H1 (cell line): ENCODE results near the gene EXOC5. TPM values are rescaled to one million over a fixed set of nuclear protein-coding genes. Genes with fewer than 3 reads are reported as not detected.

Experiments
- CTCF ChIA-PET: fragments of 300-600 bp; sonication (Branson Sonifier 250); formaldehyde crosslinking; loops from one replicate; lab custom pipeline; 2021; ENCODE audit not compliant: partially characterized antibody; lab: Charles Lee
- POLR2A ChIA-PET: fragments of 300-600 bp; sonication (Branson Sonifier 250); formaldehyde crosslinking; loops from one replicate; lab custom pipeline; 2021; ENCODE audit warnings: inconsistent platforms; ENCODE audit not compliant: partially characterized antibody; lab: Charles Lee
- DNase-seq, 2 experiments: peaks; one replicate each; pipeline versions ENCODE4 v3.0.0 to v3.0.0-alpha.2; 2010 to 2022; ENCODE audit warnings: low spot score in 2 of 2, low read depth in 1 of 2, mixed read lengths in 1 of 2
- FAIRE-seq: peaks from 2 replicates; lab custom pipeline; 2011; peaks lifted over from hg19 to GRCh38; lab: Jason Lieb, UNC
- H2AFZ ChIP-seq: 2 replicates; pipeline ENCODE4 v1.8.1; 2012; ENCODE audit warnings: low read length, inconsistent platforms
- H2AK5ac ChIP-seq: 2 replicates; pipeline ENCODE4 v1.6.1; 2013; ENCODE audit warnings: low read depth, low read length
- H2BK120ac ChIP-seq: replicated peaks from 2 replicates; pipeline ENCODE3; 2013; ENCODE audit warnings: low read depth, low read length, inconsistent platforms
- H2BK12ac ChIP-seq: 2 replicates; pipeline ENCODE4 v1.6.1; 2013; ENCODE audit warnings: low read depth, low read length
- H2BK15ac ChIP-seq: 2 replicates; pipeline ENCODE4 v1.6.1; 2013; ENCODE audit warnings: low read length
- H2BK20ac ChIP-seq: 2 replicates; pipeline ENCODE4 v1.6.1; 2013; ENCODE audit warnings: low read length
- H2BK5ac ChIP-seq: 2 replicates; pipeline ENCODE4 v1.6.1; 2013; ENCODE audit warnings: low read depth, low read length
- H3K14ac ChIP-seq: 2 replicates; pipeline ENCODE4 v1.6.1; 2013; ENCODE audit warnings: inconsistent platforms; ENCODE audit not compliant: insufficient read length
- H3K18ac ChIP-seq: 2 replicates; pipeline ENCODE4 v1.6.1; 2013; ENCODE audit warnings: low read length; ENCODE audit errors: extremely low read depth
- H3K23ac ChIP-seq: 2 replicates; pipeline ENCODE4 v1.6.1; 2013; ENCODE audit warnings: inconsistent platforms; ENCODE audit not compliant: insufficient read length
- H3K23me2 ChIP-seq: 2 replicates; pipeline ENCODE4 v1.6.1; 2013; ENCODE audit warnings: low read depth, low read length
- H3K27ac ChIP-seq: 2 replicates; pipeline ENCODE4 v1.6.1; 2011; ENCODE audit warnings: low read depth, low read length, inconsistent platforms
- H3K27me3 ChIP-seq, 4 experiments: replicated peaks in 1 of 4; 1 replicate in 1 of 4; 2 replicates in 3 of 4; pipeline versions ENCODE4 v1.6.1 to v1.8.1; 2011 to 2013; ENCODE audit warnings: low read length in 3 of 4, mild to moderate bottlenecking in 3 of 4, inconsistent platforms in 2 of 4, mixed read lengths in 2 of 4, moderate library complexity in 1 of 4; ENCODE audit not compliant: control insufficient read depth in 3 of 4, insufficient read depth in 3 of 4; ENCODE audit errors: extremely low read depth in 1 of 4
- H3K36me3 ChIP-seq, 4 experiments: 2 replicates each; pipeline versions ENCODE4 v1.6.1 to v1.8.1; 2011 to 2013; ENCODE audit warnings: mild to moderate bottlenecking in 4 of 4, low read length in 3 of 4, moderate library complexity in 2 of 4, control low read depth in 1 of 4, inconsistent platforms in 1 of 4; ENCODE audit not compliant: insufficient read depth in 4 of 4, control insufficient read depth in 2 of 4
- H3K4ac ChIP-seq: replicated peaks from 2 replicates; pipeline ENCODE3; 2013; ENCODE audit warnings: low read length, low read depth, mixed read lengths, inconsistent platforms; ENCODE audit not compliant: insufficient read length
- H3K4me1 ChIP-seq, 4 experiments: replicated peaks in 1 of 4; 1 replicate in 1 of 4; 2 replicates in 3 of 4; pipeline versions ENCODE4 v1.6.1 to v1.8.1; 2011 to 2013; ENCODE audit warnings: low read length in 3 of 4, inconsistent platforms in 2 of 4, mixed read lengths in 1 of 4; ENCODE audit not compliant: insufficient read depth in 4 of 4, control insufficient read depth in 3 of 4
- H3K4me2 ChIP-seq, 2 experiments: 2 replicates each; pipeline versions ENCODE4 v1.6.1 to v1.8.1; 2011 to 2013; ENCODE audit warnings: low read depth in 2 of 2, low read length in 2 of 2, control low read depth in 1 of 2, inconsistent platforms in 1 of 2, mild to moderate bottlenecking in 1 of 2; ENCODE audit not compliant: insufficient read depth in 1 of 2
- H3K4me3 ChIP-seq, 4 experiments: fragments of 200-600, 300-600 bp in 1 of 4; sonication (generic), shearing (Covaris generic), sonication (Bioruptor Twin) in 1 of 4; 2 replicates each; pipeline versions ENCODE4 v1.5.1 to v1.8.1; 2011 to 2016; ENCODE audit warnings: low read length in 4 of 4, low read depth in 3 of 4, control low read depth in 2 of 4, inconsistent platforms in 2 of 4, mild to moderate bottlenecking in 2 of 4, mixed read lengths in 1 of 4, moderate library complexity in 1 of 4; ENCODE audit not compliant: insufficient read depth in 2 of 4; ENCODE audit errors: extremely low read depth in 1 of 4
- H3K56ac ChIP-seq: replicated peaks from 2 replicates; pipeline ENCODE3; 2013; ENCODE audit warnings: low read depth, mild to moderate bottlenecking, mixed read lengths, low read length, inconsistent platforms; ENCODE audit not compliant: insufficient read length
- H3K79me1 ChIP-seq: 2 replicates; pipeline ENCODE4 v1.6.1; 2013; ENCODE audit warnings: low read depth, low read length, control low read depth
- H3K79me2 ChIP-seq, 2 experiments: 2 replicates each; pipeline versions ENCODE4 v1.6.1 to v1.8.1; 2012 to 2013; ENCODE audit warnings: low read length in 2 of 2, mild to moderate bottlenecking in 2 of 2, inconsistent platforms in 1 of 2; ENCODE audit not compliant: insufficient read depth in 2 of 2, control insufficient read depth in 1 of 2
- H3K9ac ChIP-seq, 4 experiments: replicated peaks in 1 of 4; 1 replicate in 1 of 4; 2 replicates in 3 of 4; pipeline versions ENCODE4 v1.6.1 to v1.8.1; 2011 to 2013; ENCODE audit warnings: low read depth in 3 of 4, low read length in 3 of 4, control low read depth in 2 of 4, mild to moderate bottlenecking in 2 of 4, moderate library complexity in 2 of 4, inconsistent platforms in 1 of 4; ENCODE audit errors: extremely low read depth in 1 of 4
- H3K9me3 ChIP-seq, 2 experiments: 2 replicates each; pipeline versions ENCODE4 v1.6.1 to v1.8.1; 2012 to 2013; ENCODE audit warnings: mild to moderate bottlenecking in 2 of 2, moderate library complexity in 2 of 2, control low read depth in 1 of 2, inconsistent platforms in 1 of 2, low read depth in 1 of 2, low read length in 1 of 2, mixed read lengths in 1 of 2; ENCODE audit not compliant: insufficient read depth in 2 of 2
- H4K20me1 ChIP-seq, 2 experiments: replicated peaks in 1 of 2; 2 replicates each; pipeline versions ENCODE3 to v1.8.1; 2011 to 2013; ENCODE audit warnings: inconsistent platforms in 2 of 2, low read length in 2 of 2, mild to moderate bottlenecking in 1 of 2; ENCODE audit not compliant: insufficient read depth in 2 of 2, control insufficient read depth in 1 of 2
- H4K5ac ChIP-seq: 2 replicates; pipeline ENCODE4 v1.6.1; 2013; ENCODE audit warnings: low read length, low read depth, mixed read lengths, inconsistent platforms; ENCODE audit not compliant: insufficient read length
- H4K8ac ChIP-seq: 2 replicates; pipeline ENCODE4 v1.8.0; 2013; ENCODE audit warnings: mild to moderate bottlenecking, moderate library complexity, low read length, inconsistent platforms; ENCODE audit not compliant: insufficient read depth; ENCODE audit errors: extremely low read depth
- H4K91ac ChIP-seq: replicated peaks from 2 replicates; pipeline ENCODE3; 2013; ENCODE audit warnings: low read length, mixed read lengths, inconsistent platforms; ENCODE audit not compliant: insufficient read length
- ASH2L ChIP-seq: fragments of 200-600, 300-600 bp; sonication (generic); IDR thresholded peaks from one replicate; pipeline ENCODE4 v1.7.1; 2017; ENCODE audit warnings: low read length
- CREB1 ChIP-seq: IDR thresholded peaks from 2 replicates; pipeline ENCODE4 v1.6.1; 2012; ENCODE audit warnings: inconsistent platforms
- EP300 ChIP-seq, 2 experiments: IDR thresholded peaks; 1 replicate in 1 of 2; 2 replicates in 1 of 2; pipeline ENCODE4 v1.6.1; 2011 to 2012; ENCODE audit warnings: low read depth in 2 of 2, low read length in 2 of 2, mild to moderate bottlenecking in 2 of 2, borderline replicate concordance in 1 of 2, inconsistent platforms in 1 of 2, moderate library complexity in 1 of 2
- GABPA ChIP-seq: IDR thresholded peaks from 2 replicates; pipeline ENCODE4 v1.6.1; 2011; ENCODE audit warnings: mild to moderate bottlenecking, low read length, moderate library complexity, borderline replicate concordance; ENCODE audit not compliant: insufficient read depth
- MAX ChIP-seq: IDR thresholded peaks from 2 replicates; pipeline ENCODE4 v1.6.1; 2012; ENCODE audit warnings: inconsistent platforms
- SIRT6 ChIP-seq: IDR thresholded peaks from one replicate; pipeline ENCODE4 v1.7.1; 2012; ENCODE audit warnings: low read length, inconsistent platforms
- SP1 ChIP-seq: IDR thresholded peaks from 2 replicates; pipeline ENCODE4 v1.6.1; 2011; ENCODE audit warnings: low read depth, low read length
- WGBS, 2 experiments: shearing (Covaris generic) in 1 of 2; methylation state at CpG; one replicate each; pipeline versions ENCODE4 v1.1.6 to v1.1.7; 2013 to 2015; ENCODE audit warnings: low lambda C conversion rate in 2 of 2, mixed read lengths in 2 of 2, inconsistent platforms in 1 of 2, low coverage in 1 of 2, missing lambda C conversion rate in 1 of 2; ENCODE audit not compliant: insufficient replicate concordance in 2 of 2, insufficient coverage in 1 of 2, insufficient read length in 1 of 2; ENCODE audit errors: extremely low coverage in 1 of 2, missing lambda C conversion rate in 1 of 2; 5-methylcytosine and 5-hydroxymethylcytosine counted together
- polyA plus RNA-seq, 7 experiments: library from polyadenylated mRNA; depleted of rRNA in 3 of 7; stranded (reverse) in 5 of 7; unstranded in 2 of 7; fragments of >200 nt in 5 of 7; fragments of 200-250 nt in 2 of 7; gene quantifications; 1 replicate in 5 of 7; 2 replicates in 1 of 7; 4 replicates in 1 of 7; pipeline versions ENCODE4 v1.2.1 to v1.2.3, GENCODE V29; 2011 to 2013; ENCODE audit warnings: missing spikeins in 2 of 7, mixed read lengths in 2 of 7
- total RNA-seq: library from RNA; stranded (reverse); fragmentation: NEBNext Ultra II Directional; extraction: Animal tissue kit (Norgen Biotek cat#: 25700); gene quantifications from 2 replicates; pipeline ENCODE4 v1.2.1, GENCODE V29; 2021

EXOC5 gene
- total and polyA plus RNA-seq, 2 of the 8 experiments (the other 6 are each of a cell fraction or from before 2014, with no cell fraction given): 23.0 to 86.7 TPM

- Histone ChIP-seq H4K91ac (no peak overlapping the region), H3K4me1 (no peaks in the 10 kb centered on the region), H4K8ac (no peak overlapping the region), H3K9me3 (no peaks in the 10 kb centered on the region), H2AK5ac (no peak overlapping the region), H3K79me1 (no peaks in the 10 kb centered on the region), H3K23ac (no peak overlapping the region), H3K4ac (no peak overlapping the region), H3K14ac (no peak overlapping the region), H2BK12ac (no peak overlapping the region), H3K18ac (no peak overlapping the region), H4K20me1 (no peaks in the 10 kb centered on the region), H3K79me2 (no peaks in the 10 kb centered on the region), H4K5ac (no peak overlapping the region), H2BK20ac (no peak overlapping the region), H3K23me2 (no peaks in the 10 kb centered on the region), H3K27ac (no peak overlapping the region), H2BK5ac (no peak overlapping the region), H3K56ac (no peak overlapping the region), H3K4me2 (no peak overlapping the region), H3K36me3 (peaks cover 0 to 3% (median 0%) of the 10 kb centered on the region in 4 experiments; a peak in 1 of 8 replicates), H2BK15ac (no peak overlapping the region), H3K9ac (no peak overlapping the region), H2BK120ac (no peak overlapping the region), H3K4me3 (no peak overlapping the region), H3K27me3 (no peaks in the 10 kb centered on the region), H2AFZ (no peak overlapping the region)
- TF ChIP-seq GABPA (no peak), CREB1 (no peak), SP1 (no peak), SIRT6 (no peak), MAX (no peak), EP300 (IDR thresholded peaks at IDR 0.05; ENCODE audit: borderline replicate concordance in 1 of 2, low read depth in 2 of 2, low read length in 2 of 2) (no peak), ASH2L (no peak)
- no peak for DNase-seq
- ChIA-PET POLR2A (interaction anchor here (1.4 kb wide), 1 partner anchor 11 kb away, joined by 5 read pairs; no protein-coding TSS in a partner anchor), CTCF (interaction anchor here (0.7 to 2.5 kb wide), 9 partner anchors 10 to 804 kb away, joined by 3 to 8 read pairs (median 6); no protein-coding TSS in a partner anchor)
- no peak for FAIRE-seq
- WGBS, 2 experiments: 83% methylated on average over 1 of the region's 1 CpG; no CpG with 5 or more reads in 1 of the 2 experiments
Observed at GRCh38 chr14:57295239-57295638, 26.5 kb upstream of the EXOC5 start.
